ENCODE measurements around the gene NAA10.
A peak's percentile ranks its signal among the peaks of the same experiment; 100 is the strongest.

The NAA10 gene

GRCh38 chrX:153953342-153953830 is 18.5 kb upstream of the NAA10 start (continued):
- TF ChIP-seq ZNF416 (tag by site-specific recombination; IDR thresholded peaks at IDR 0.05) (no peak), HOXC10 (CRISPR knock-in tag; IDR thresholded peaks at IDR 0.05) (0 out of 2 replicates have a peak, but pooled peaks have one; percentile 66), ZNF654 (tag by site-specific recombination; IDR thresholded peaks at IDR 0.05; ENCODE audit: low read depth) (peak; percentile 90), ZNF449 (tag by site-specific recombination; IDR thresholded peaks at IDR 0.05) (no peak), ZBTB49 (tag by site-specific recombination; IDR thresholded peaks at IDR 0.05; ENCODE audit: low read depth) (no peak), ZNF157 (tag by site-specific recombination; IDR thresholded peaks at IDR 0.05) (no peak), ZBTB8A (tag by site-specific recombination; IDR thresholded peaks at IDR 0.05) (peak; percentile 58; the same call in 1 of the 2 replicates), GLIS2 (tag by site-specific recombination; IDR thresholded peaks at IDR 0.05) (peak; percentile 98), ZNF18 (tag by site-specific recombination; IDR thresholded peaks at IDR 0.05) (no peak), ZNF791 (tag by site-specific recombination; IDR thresholded peaks at IDR 0.05) (no peak), ZXDB (tag by site-specific recombination; IDR thresholded peaks at IDR 0.05) (peak; percentile 19; the same call in 1 of the 2 replicates), YY2 (tag by site-specific recombination; IDR thresholded peaks at IDR 0.05) (no peak), ZNF747 (tag by site-specific recombination; IDR thresholded peaks at IDR 0.05) (no peak), SCRT1 (tag by site-specific recombination; IDR thresholded peaks at IDR 0.05; ENCODE audit: borderline replicate concordance) (peak; percentile 96), ZNF777 (tag by site-specific recombination; IDR thresholded peaks at IDR 0.05; ENCODE audit: borderline replicate concordance) (no peak), ZIC2 (tag by site-specific recombination; IDR thresholded peaks at IDR 0.05) (peak; percentile 73), EGR2 (tag by site-specific recombination; IDR thresholded peaks at IDR 0.05; ENCODE audit: low read depth) (peak; percentile 79), ZNF707 (tag by site-specific recombination; IDR thresholded peaks at IDR 0.05) (0 out of 2 replicates have a peak, but pooled peaks have one; percentile 13), KLF8 (tag by site-specific recombination; IDR thresholded peaks at IDR 0.05) (peak; percentile 85; the same call in 1 of the 2 replicates), ZNF692 (tag by site-specific recombination; IDR thresholded peaks at IDR 0.05) (peak; percentile 62), ZNF561 (tag by site-specific recombination; IDR thresholded peaks at IDR 0.05; ENCODE audit: borderline replicate concordance) (peak; percentile 66; the same call in 1 of the 2 replicates), BCL11A (tag by site-specific recombination; IDR thresholded peaks at IDR 0.05; ENCODE audit: low read depth) (peak; percentile 17; the same call in 1 of the 2 replicates), OSR2 (tag by site-specific recombination; IDR thresholded peaks at IDR 0.05) (no peak), ZNF433 (tag by site-specific recombination; IDR thresholded peaks at IDR 0.05; ENCODE audit: low read depth) (no peak), ZNF248 (tag by site-specific recombination; IDR thresholded peaks at IDR 0.05) (no peak), MYNN (tag by site-specific recombination; IDR thresholded peaks at IDR 0.05; ENCODE audit: borderline replicate concordance) (0 out of 2 replicates have a peak, but pooled peaks have one; percentile 14), ZNF843 (tag by site-specific recombination; IDR thresholded peaks at IDR 0.05) (0 out of 2 replicates have a peak, but pooled peaks have one; percentile 21), IKZF3 (tag by site-specific recombination; IDR thresholded peaks at IDR 0.05) (0 out of 2 replicates have a peak, but pooled peaks have one; percentile 23), KLF1 (tag by site-specific recombination; IDR thresholded peaks at IDR 0.05) (peak; percentile 80; the same call in 1 of the 2 replicates), KLF7 (tag by site-specific recombination; IDR thresholded peaks at IDR 0.05; ENCODE audit: borderline replicate concordance) (peak; percentile 93), ZBTB20 (tag by site-specific recombination; IDR thresholded peaks at IDR 0.05) (0 out of 2 replicates have a peak, but pooled peaks have one; percentile 38), ZSCAN18 (tag by site-specific recombination; IDR thresholded peaks at IDR 0.05) (no peak), ZBTB1 (tag by site-specific recombination; IDR thresholded peaks at IDR 0.05) (no peak), TCF7L2 (IDR thresholded peaks at IDR 0.05; ENCODE audit: borderline replicate concordance, low read depth, low read length) (no peak)
